NCI-H1048 (cell line): ENCODE data around the gene ERCC4.

Experiments
- DNase-seq: peaks from one replicate; lab custom pipeline; 2025; lab: John Stamatoyannopoulos, UW

ERCC4 gene

GRCh38 chr16:13911306-13911705, 8.6 kb upstream of the ERCC4 start:
- DNase-seq, result no peak

GRCh38 chr16:13911871-13912270, 8.1 kb upstream of the ERCC4 start:
- no peak for DNase-seq

GRCh38 chr16:13912891-13913290, 7.1 kb upstream of the ERCC4 start:
- DNase-seq, result no peak

- DNase-seq, result no peak
Measured at GRCh38 chr16:13913374-13914292, 6.3 kb upstream of the ERCC4 start.

- no peak for DNase-seq
Measured at GRCh38 chr16:13915033-13915635, 4.8 kb upstream of the ERCC4 start.

- no peak for DNase-seq
Measured at GRCh38 chr16:13919330-13919682, 648 bp upstream of the ERCC4 start.

GRCh38 chr16:13920510-13920818, 510 bp downstream of the ERCC4 start:
- DNase-seq, result no peak

GRCh38 chr16:13921328-13921727, 1.4 kb downstream of the ERCC4 start:
- no peak for DNase-seq

- DNase-seq, result no peak
Measured at GRCh38 chr16:13923703-13924298, 3.8 kb downstream of the ERCC4 start.

- no peak for DNase-seq
Measured at GRCh38 chr16:13926464-13926863, 6.5 kb downstream of the ERCC4 start.

GRCh38 chr16:13926891-13927290, 6.9 kb downstream of the ERCC4 start:
- no peak for DNase-seq

GRCh38 chr16:13928646-13929045, 8.7 kb downstream of the ERCC4 start:
- DNase-seq, result no peak

GRCh38 chr16:13931845-13932244, 11.9 kb downstream of the ERCC4 start:
- no peak for DNase-seq

GRCh38 chr16:13935408-13935807, 15.5 kb downstream of the ERCC4 start:
- no peak for DNase-seq

- no peak for DNase-seq
Measured at GRCh38 chr16:13936155-13936554, 16.2 kb downstream of the ERCC4 start.

- DNase-seq, result no peak
Measured at GRCh38 chr16:13936596-13937081, 16.7 kb downstream of the ERCC4 start.

- no peak for DNase-seq
Measured at GRCh38 chr16:13937411-13937810, 17.5 kb downstream of the ERCC4 start.

- DNase-seq, result no peak
Measured at GRCh38 chr16:13938480-13938879, 18.5 kb downstream of the ERCC4 start.

- no peak for DNase-seq
Measured at GRCh38 chr16:13939821-13940220, 19.9 kb downstream of the ERCC4 start.

GRCh38 chr16:13940397-13940933, 20.5 kb downstream of the ERCC4 start:
- DNase-seq, result no peak

- DNase-seq, result no peak
Measured at GRCh38 chr16:13944816-13945215, 24.9 kb downstream of the ERCC4 start.

- no peak for DNase-seq
Measured at GRCh38 chr16:13945744-13946485, 26.0 kb downstream of the ERCC4 start.
